IMR-90 (cell line): ENCODE data around the gene TPO. TPM values are rescaled to one million over a fixed set of nuclear protein-coding genes. Genes with fewer than 3 reads are reported as not detected.

Experiments used
- ATAC-seq: fragments of 200-7000 bp; cut with Tn5 transposase; 2 replicates; pipeline ENCODE4 v1.9.1; 2020; ENCODE audit warnings: low read depth, mild to moderate bottlenecking, moderate library complexity
- BruUV-seq: library from RNA; stranded (reverse); fragments of 400-500 nt; replicated peaks from 2 replicates; lab custom pipeline; 2021; lab: Mats Ljungman, UMichigan
- CTCF ChIA-PET: fragments of 300-600 bp; formaldehyde crosslinking; extraction: SDS; loops from one replicate; lab custom pipeline; 2021; ENCODE audit warnings: antibody characterized with exemption; lab: Yijun Ruan, JAX
- POLR2A ChIA-PET: fragments of 300-600 bp; sonication (Branson Sonifier 250); formaldehyde crosslinking; loops from one replicate; lab custom pipeline; 2022; ENCODE audit warnings: antibody characterized with exemption; ENCODE audit not compliant: unreplicated experiment; lab: Charles Lee
- DNase-seq: peaks from one replicate; pipeline ENCODE4 v3.0.0; 2013
- H2AFZ ChIP-seq: replicated peaks from 2 replicates; pipeline ENCODE3; 2013; ENCODE audit warnings: low read length, mild to moderate bottlenecking; ENCODE audit not compliant: poor library complexity
- H2AK5ac ChIP-seq: 2 replicates; pipeline ENCODE4 v1.6.1; 2013; ENCODE audit warnings: low read depth, low read length, inconsistent platforms
- H2AK9ac ChIP-seq: replicated peaks from 2 replicates; pipeline ENCODE3; 2013; ENCODE audit warnings: mild to moderate bottlenecking, low read depth, low read length, moderate library complexity; ENCODE audit not compliant: poor library complexity
- H2BK120ac ChIP-seq: 2 replicates; pipeline ENCODE4 v1.6.1; 2013; ENCODE audit warnings: low read depth, low read length, inconsistent platforms
- H2BK15ac ChIP-seq: 3 replicates; pipeline ENCODE4 v1.6.1; 2013; ENCODE audit warnings: low read depth, low read length, inconsistent platforms
- H2BK20ac ChIP-seq: 2 replicates; pipeline ENCODE4 v1.6.1; 2013; ENCODE audit warnings: low read depth, mild to moderate bottlenecking, inconsistent platforms, low read length, moderate library complexity
- H2BK5ac ChIP-seq: 2 replicates; pipeline ENCODE4 v1.6.1; 2013; ENCODE audit warnings: mild to moderate bottlenecking, low read depth, low read length, inconsistent platforms; ENCODE audit not compliant: poor library complexity, severe bottlenecking
- H3K14ac ChIP-seq: replicated peaks from 2 replicates; pipeline ENCODE4 v1.6.1; 2013; ENCODE audit warnings: low read depth, low read length, inconsistent platforms
- H3K18ac ChIP-seq: 2 replicates; pipeline ENCODE4 v1.6.1; 2013; ENCODE audit warnings: low read depth, low read length, control low read depth
- H3K23ac ChIP-seq: 2 replicates; pipeline ENCODE4 v1.6.1; 2013; ENCODE audit warnings: low read depth, low read length, inconsistent platforms
- H3K27ac ChIP-seq: 2 replicates; pipeline ENCODE4 v1.5.1; 2013; ENCODE audit warnings: mild to moderate bottlenecking, control low read depth, low read length; ENCODE audit not compliant: insufficient read depth
- H3K27me3 ChIP-seq: 2 replicates; pipeline ENCODE4 v1.6.1; 2013; ENCODE audit warnings: low read length; ENCODE audit not compliant: control insufficient read depth, insufficient read depth
- H3K36me3 ChIP-seq: 2 replicates; pipeline ENCODE4 v1.6.1; 2013; ENCODE audit warnings: low read length, mixed read lengths; ENCODE audit not compliant: control insufficient read depth, insufficient read depth
- H3K4ac ChIP-seq: 2 replicates; pipeline ENCODE4 v1.6.1; 2013; ENCODE audit warnings: low read depth, low read length, inconsistent platforms
- H3K4me1 ChIP-seq: 2 replicates; pipeline ENCODE4 v1.6.1; 2013; ENCODE audit warnings: low read length, mixed read lengths; ENCODE audit not compliant: control insufficient read depth, insufficient read depth
- H3K4me2 ChIP-seq: 2 replicates; pipeline ENCODE4 v1.6.1; 2013; ENCODE audit warnings: low read depth, mild to moderate bottlenecking, control low read depth, low read length, moderate library complexity
- H3K4me3 ChIP-seq: 2 replicates; pipeline ENCODE4 v1.5.1; 2013; ENCODE audit warnings: low read depth, mild to moderate bottlenecking, control low read depth, low read length, moderate library complexity; ENCODE audit not compliant: insufficient read depth
- H3K56ac ChIP-seq: 2 replicates; pipeline ENCODE4 v1.6.1; 2013; ENCODE audit warnings: low read length, inconsistent platforms; ENCODE audit not compliant: insufficient read depth; ENCODE audit errors: extremely low read depth
- H3K79me1 ChIP-seq, 2 experiments: 2 replicates each; pipeline ENCODE4 v1.6.1; 2013; ENCODE audit warnings: low read length in 2 of 2, inconsistent platforms in 1 of 2, low read depth in 1 of 2
- H3K9ac ChIP-seq: 2 replicates; pipeline ENCODE4 v1.6.1; 2013; ENCODE audit warnings: low read depth, low read length, control low read depth
- H3K9me1 ChIP-seq: 2 replicates; pipeline ENCODE4 v1.6.1; 2013; ENCODE audit warnings: low read length, inconsistent platforms; ENCODE audit not compliant: insufficient read depth
- H3K9me3 ChIP-seq: 2 replicates; pipeline ENCODE4 v1.6.1; 2013; ENCODE audit warnings: low read length; ENCODE audit not compliant: control insufficient read depth, insufficient read depth
- H4K20me1 ChIP-seq: 2 replicates; pipeline ENCODE4 v1.6.1; 2013; ENCODE audit warnings: low read length, inconsistent platforms; ENCODE audit not compliant: insufficient read depth
- H4K5ac ChIP-seq: 2 replicates; pipeline ENCODE4 v1.6.1; 2013; ENCODE audit warnings: mild to moderate bottlenecking, low read depth, low read length, control low read depth
- H4K8ac ChIP-seq, 2 experiments: 2 replicates each; pipeline ENCODE4 v1.6.1; 2013; ENCODE audit warnings: low read depth in 2 of 2, low read length in 2 of 2, control low read depth in 1 of 2, inconsistent platforms in 1 of 2
- H4K91ac ChIP-seq: 2 replicates; pipeline ENCODE4 v1.6.1; 2013; ENCODE audit warnings: low read depth, low read length, inconsistent platforms; ENCODE audit not compliant: insufficient read depth
- CEBPB ChIP-seq: IDR thresholded peaks from 2 replicates; pipeline ENCODE4 v1.6.1; 2012; ENCODE audit warnings: low read depth, low read length, improper control_type of control experiment
- CHD1 ChIP-seq: IDR thresholded peaks from 2 replicates; pipeline ENCODE4 v1.6.1; 2012; ENCODE audit warnings: low read depth, low read length, improper control_type of control experiment
- CTCF ChIP-seq: conservative IDR thresholded peaks from 2 replicates; pipeline ENCODE4 v1.5.1; 2012; ENCODE audit warnings: mild to moderate bottlenecking, low read depth, low read length, improper control_type of control experiment
- ELK1 ChIP-seq: fragments of 150-350 bp; IDR thresholded peaks from 2 replicates; pipeline ENCODE4 v1.6.1; 2016; ENCODE audit warnings: low read depth, mild to moderate bottlenecking, low read length, moderate library complexity, borderline replicate concordance
- FOS ChIP-seq: fragments of 150-350 bp; IDR thresholded peaks from 2 replicates; pipeline ENCODE4 v1.6.1; 2016; ENCODE audit warnings: low read depth, low read length
- MAFK ChIP-seq: IDR thresholded peaks from 2 replicates; pipeline ENCODE4 v1.6.1; 2012; ENCODE audit warnings: low read depth, low read length, improper control_type of control experiment
- MAZ ChIP-seq: IDR thresholded peaks from 2 replicates; pipeline ENCODE4 v1.6.1; 2012; ENCODE audit warnings: low read depth, mild to moderate bottlenecking, low read length, improper control_type of control experiment, moderate library complexity, borderline replicate concordance
- MXI1 ChIP-seq: IDR thresholded peaks from 2 replicates; pipeline ENCODE4 v1.6.1; 2012; ENCODE audit warnings: low read depth, mild to moderate bottlenecking, low read length, moderate library complexity, borderline replicate concordance
- NFE2L2 ChIP-seq: fragments of 150-350 bp; IDR thresholded peaks from 2 replicates; pipeline ENCODE4 v1.6.1; 2016; ENCODE audit warnings: low read depth, mild to moderate bottlenecking, low read length
- POLR2A ChIP-seq: IDR thresholded peaks from 2 replicates; pipeline ENCODE4 v1.6.1; 2012; ENCODE audit warnings: mild to moderate bottlenecking, low read depth, low read length
- RAD21 ChIP-seq: IDR thresholded peaks from 2 replicates; pipeline ENCODE4 v1.6.1; 2012; ENCODE audit warnings: low read length, improper control_type of control experiment
- RCOR1 ChIP-seq: IDR thresholded peaks from 2 replicates; pipeline ENCODE4 v1.6.1; 2012; ENCODE audit warnings: mild to moderate bottlenecking, low read length, improper control_type of control experiment; ENCODE audit not compliant: insufficient replicate concordance
- SMC3 ChIP-seq: fragments of 150-350 bp; IDR thresholded peaks from 2 replicates; pipeline ENCODE4 v1.6.1; 2016; ENCODE audit warnings: low read depth, mild to moderate bottlenecking, antibody characterized with exemption, low read length, moderate library complexity
- USF2 ChIP-seq: fragments of 150-350 bp; IDR thresholded peaks from 2 replicates; pipeline ENCODE4 v1.6.1; 2017; ENCODE audit warnings: mild to moderate bottlenecking, antibody characterized with exemption, low read length, low read depth
- WGBS, 2 experiments: methylation state at CpG; one replicate each; pipeline versions ENCODE4 v1.1.5 to v1.1.7; 2013; ENCODE audit warnings: missing lambda C conversion rate in 2 of 2; ENCODE audit not compliant: insufficient read length in 1 of 2; ENCODE audit errors: extremely low coverage in 2 of 2; 5-methylcytosine and 5-hydroxymethylcytosine counted together
- dilution Hi-C: fragments of 300-500 bp; cut with HindIII; formaldehyde crosslinking; loops from one replicate; pipeline ENCODE4 v1.14.3; 2018; ENCODE audit warnings: low sequenced_read_pairs; ENCODE audit not compliant: unreplicated experiment
- in situ Hi-C: fragments of 300-500 bp; cut with MboI; formaldehyde crosslinking; loops from 3 replicates; pipeline ENCODE4 v1.14.3; 2019; ENCODE audit warnings: low sequenced_read_pairs, inconsistent platforms, mixed read lengths
- intact Hi-C: fragments of 100-400 bp; cut with micrococcal nuclease; formaldehyde crosslinking; loops from 2 replicates; pipeline ENCODE4 v1.10.0; 2022
- polyA plus RNA-seq, 3 experiments: library from polyadenylated mRNA; depleted of rRNA; stranded (reverse); fragments of >200 nt; gene quantifications; 2 replicates each; pipeline ENCODE4 v1.2.3, GENCODE V29; 2012; ENCODE audit warnings: low replicate concordance in 1 of 3
- total RNA-seq: library from RNA; depleted of rRNA; stranded (reverse); fragments of >200 nt; gene quantifications from 2 replicates; pipeline ENCODE4 v1.2.3, GENCODE V29; 2012

TPO gene
- total and polyA plus RNA-seq, 2 of the 4 experiments (the other 2 are of a cell fraction), result not detected

DNA sequence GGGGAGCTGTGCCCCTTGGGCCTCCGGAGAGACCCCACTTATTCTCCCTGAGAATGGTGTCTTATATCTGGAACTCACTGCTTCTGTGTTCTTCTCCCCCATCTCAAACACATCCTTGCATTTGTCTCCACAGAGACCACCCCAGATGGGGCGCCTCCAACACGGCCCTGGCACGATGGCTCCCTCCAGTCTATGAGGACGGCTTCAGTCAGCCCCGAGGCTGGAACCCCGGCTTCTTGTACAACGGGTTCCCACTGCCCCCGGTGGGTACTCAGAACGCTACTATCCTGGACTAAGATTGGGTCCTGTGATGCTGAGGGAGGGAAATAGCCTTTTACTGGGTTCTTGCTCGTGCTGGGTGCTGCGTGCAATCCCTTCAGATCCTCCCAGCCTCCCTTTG is 40.3 kb downstream of the TPO start:
- BruUV-seq, result no TSS peak
- Histone ChIP-seq H3K4me2 (no peak overlapping the region), H3K4me3 (no peak overlapping the region), H2BK15ac (no peak overlapping the region), H2AFZ (no peak overlapping the region), H4K8ac (no peak overlapping the region), H3K4me1 (no peaks in the 10 kb centered on the region), H3K27ac (no peak overlapping the region), H3K9me3 (peaks cover 8% of the 10 kb centered on the region; the same call in 1 of the 2 replicates), H4K5ac (no peak overlapping the region), H3K9ac (no peak overlapping the region), H3K56ac (no peak overlapping the region), H2AK5ac (no peak overlapping the region), H3K18ac (no peak overlapping the region), H3K23ac (no peak overlapping the region), H3K14ac (no peak overlapping the region), H3K9me1 (no peaks in the 10 kb centered on the region), H3K36me3 (no peaks in the 10 kb centered on the region), H2AK9ac (no peak overlapping the region), H3K79me1 (no peaks in the 10 kb centered on the region), H2BK120ac (no peak overlapping the region), H2BK5ac (no peak overlapping the region), H4K20me1 (no peaks in the 10 kb centered on the region), H3K4ac (no peak overlapping the region), H4K91ac (no peak overlapping the region), H2BK20ac (no peak overlapping the region), H3K27me3 (no peaks in the 10 kb centered on the region)
- CTCF ChIA-PET, result no interaction called here
- DNase-seq (no peak), ATAC-seq (no peak)
- no CpG with 5 or more reads among the region's 12 CpGs for WGBS, 2 experiments
- in situ Hi-C loops, result no loop called here
- TF ChIP-seq POLR2A, result no peak
- no peak for TF ChIP-seq NFE2L2
- no peak for TF ChIP-seq USF2
- no peak for TF ChIP-seq MAFK
- TF ChIP-seq CHD1, result no peak
- TF ChIP-seq SMC3, result no peak
- TF ChIP-seq ELK1, result no peak
- no peak for TF ChIP-seq FOS
- TF ChIP-seq MXI1, result no peak
- TF ChIP-seq CTCF, result no peak
- TF ChIP-seq MAZ, result no peak
- TF ChIP-seq RCOR1, result no peak
- TF ChIP-seq RAD21, result no peak
- TF ChIP-seq CEBPB, result no peak
- dilution Hi-C loops, result no loop called here
- POLR2A ChIA-PET, result no interaction called here
- intact Hi-C loops, result no loop called here
